GM15510 (cell line): ENCODE results near the gene CHAMP1.

Source experiments
- POLR2A ChIP-seq: IDR thresholded peaks from 3 replicates; pipeline ENCODE4 v1.6.1; 2011; ENCODE audit warnings: borderline replicate concordance; ENCODE audit not compliant: insufficient read length; ENCODE audit errors: extremely low read depth

Gene CHAMP1

GRCh38 chr13:114341003-114341777 lies 26.9 kb downstream of the CHAMP1 start:
- TF ChIP-seq POLR2A = no peak
